Measurements from ENCODE around the gene LAMC1. TPM values are rescaled to one million over a fixed set of nuclear protein-coding genes. Genes with fewer than 3 reads are reported as not detected.

LAMC1 gene
- total RNA-seq, 1 experiment from 2014 or later: 113 TPM

DNA sequence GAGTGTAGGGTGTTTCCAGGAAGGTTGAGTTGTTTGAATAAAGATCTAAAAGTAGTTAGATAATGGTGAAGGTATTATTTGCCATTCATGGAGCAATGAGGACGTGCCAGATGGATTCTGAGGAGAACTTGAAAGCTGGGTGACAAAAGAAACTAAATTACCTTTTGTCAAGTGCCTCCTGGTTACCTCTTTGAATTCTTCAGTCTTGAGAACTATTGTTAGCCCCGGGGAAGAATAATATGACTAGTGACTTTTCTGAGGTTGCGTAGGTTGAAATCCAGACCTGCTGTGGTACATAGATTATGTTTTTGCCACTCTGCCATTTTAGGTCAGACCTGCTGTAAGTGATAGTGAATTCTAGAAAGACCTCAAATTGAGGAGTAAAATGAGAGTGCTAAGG is 11.5 kb downstream of the LAMC1 start:
- intact Hi-C loops (cut with micrococcal nuclease; ENCODE audit: unreplicated experiment) (no loop called here), in situ Hi-C loops (cut with HindIII; ENCODE audit: low pct_unique_long_range_greater_than_20kb, low sequenced_read_pairs) (no loop called here)
- Histone ChIP-seq H3K9me3 (ENCODE audit: control insufficient read depth, insufficient read depth, low read depth, low read length) (no peaks in the 10 kb centered on the region), H3K4me3 (ENCODE audit: low read depth in 2 of 2, low read length in 2 of 2) (no peak overlapping the region), H3K4me1 (ENCODE audit: control insufficient read depth, insufficient read depth, low read length) (peaks cover 18% of the 10 kb centered on the region), H3K27ac (ENCODE audit: low read length) (no peak overlapping the region), H3K27me3 (ENCODE audit: control insufficient read depth, insufficient read depth, low read length) (no peaks in the 10 kb centered on the region), H3K36me3 (ENCODE audit: control insufficient read depth, insufficient read depth, low read length) (no peaks in the 10 kb centered on the region)
- BruUV-seq (replicated peaks): no TSS peak
- no peak for DNase-seq (ENCODE audit: low read depth, low spot score)
- ChIA-PET CTCF (no interaction called here), POLR2A (no interaction called here)
- TF ChIP-seq CTCF (IDR thresholded peaks at IDR 0.05): no peak
- TF ChIP-seq SIN3A (IDR thresholded peaks at IDR 0.05; ENCODE audit: borderline replicate concordance, insufficient read depth, low read depth, low read length): no peak
- no peak for TF ChIP-seq TCF7L2 (IDR thresholded peaks at IDR 0.05; ENCODE audit: low read depth, low read length)
- no peak for TF ChIP-seq POLR2AphosphoS5 (IDR thresholded peaks at IDR 0.05; ENCODE audit: low read depth, low read length)
- TF ChIP-seq REST (IDR thresholded peaks at IDR 0.05; ENCODE audit: insufficient read depth in 1 of 2, low read depth in 2 of 2, low read length in 1 of 2): no peak
- no peak for ATAC-seq

- no peaks in the 10 kb centered on the region for H3K36me3 ChIP-seq (ENCODE audit: control insufficient read depth, insufficient read depth, low read length)
- H3K9me3 ChIP-seq (ENCODE audit: control insufficient read depth, insufficient read depth, low read depth, low read length): no peaks in the 10 kb centered on the region
- ChIA-PET POLR2A (interaction anchor here (0.6 to 0.9 kb wide), 2 partner anchors 11 to 17 kb away, joined by 3 read pairs; no protein-coding TSS in a partner anchor), CTCF (interaction anchor here (0.7 kb wide), 1 partner anchor 506 kb away, joined by 5 read pairs; no protein-coding TSS in a partner anchor)
- no peaks in the 10 kb centered on the region for H3K27me3 ChIP-seq (ENCODE audit: control insufficient read depth, insufficient read depth, low read length)
- TF ChIP-seq POLR2AphosphoS5 (IDR thresholded peaks at IDR 0.05; ENCODE audit: low read depth, low read length) (no peak), REST (IDR thresholded peaks at IDR 0.05; ENCODE audit: insufficient read depth in 1 of 2, low read depth in 2 of 2, low read length in 1 of 2) (no peak), SIN3A (IDR thresholded peaks at IDR 0.05; ENCODE audit: borderline replicate concordance, insufficient read depth, low read depth, low read length) (no peak), TCF7L2 (IDR thresholded peaks at IDR 0.05; ENCODE audit: low read depth, low read length) (no peak), CTCF (IDR thresholded peaks at IDR 0.05) (no peak)
- H3K4me3 ChIP-seq (ENCODE audit: low read depth in 2 of 2, low read length in 2 of 2): no peak overlapping the region
- in situ Hi-C loops (cut with HindIII; ENCODE audit: low pct_unique_long_range_greater_than_20kb, low sequenced_read_pairs): no loop called here
- H3K4me1 ChIP-seq (ENCODE audit: control insufficient read depth, insufficient read depth, low read length): peaks cover 7% of the 10 kb centered on the region
- BruUV-seq (replicated peaks): no TSS peak
- DNase-seq (ENCODE audit: low read depth, low spot score) (no peak), ATAC-seq (no peak)
- intact Hi-C loops (cut with micrococcal nuclease; ENCODE audit: unreplicated experiment): no loop called here
- no peak overlapping the region for H3K27ac ChIP-seq (ENCODE audit: low read length)
Measured at GRCh38 chr1:183038333-183038866, 15.2 kb downstream of the LAMC1 start.

Measured in Panc1 (cell line).